COLO668 (cell line): ENCODE measurements around the gene FNIP2.
"Not testable (repeated sequence)": the region's sequence is repeated elsewhere in the genome, so short reads cannot be mapped to it uniquely, and the experiment has no call there.

Source experiments
- DNase-seq: peaks from one replicate; lab custom pipeline; 2025; ENCODE audit not compliant: unreplicated experiment; lab: John Stamatoyannopoulos, UW

Gene FNIP2

DNA sequence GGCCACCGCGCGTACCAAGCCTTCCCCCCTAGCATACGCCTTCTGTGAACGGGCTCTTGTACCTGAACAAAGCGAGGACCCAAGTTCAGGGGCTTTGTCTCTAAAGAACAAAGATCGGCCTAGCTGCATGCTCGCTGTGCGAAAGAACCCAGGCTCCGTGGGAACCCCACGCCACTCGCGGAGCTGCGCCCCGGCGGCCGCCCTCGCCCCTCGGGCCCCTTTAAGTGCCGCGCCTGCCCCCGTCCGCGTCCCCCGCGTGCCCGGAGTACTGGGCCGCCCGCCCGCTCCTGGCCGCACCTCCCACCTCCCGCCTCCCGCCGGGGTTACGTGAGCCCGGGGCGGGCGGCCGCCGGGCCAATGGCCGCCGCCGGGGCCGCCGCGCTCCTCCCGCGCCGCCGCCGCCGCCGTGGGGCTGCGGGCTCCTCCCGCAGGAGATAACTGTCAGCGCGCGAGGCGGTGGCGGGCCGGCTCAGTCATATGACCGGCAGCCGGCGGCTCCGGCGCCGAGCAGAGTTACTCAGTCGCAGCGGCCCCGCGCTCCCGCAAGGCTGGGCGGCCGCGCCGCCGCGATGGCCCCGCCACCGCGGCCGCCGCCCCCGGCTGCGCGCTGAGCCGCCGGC lies at the start of gene FNIP2:
Gene FNIP2 (plus strand): TSS at position 472 of the 620 bp plus-strand sequence. CDS start 187 bp downstream, outside the sequence.
- DNase-seq, result peak; percentile 86

DNA sequence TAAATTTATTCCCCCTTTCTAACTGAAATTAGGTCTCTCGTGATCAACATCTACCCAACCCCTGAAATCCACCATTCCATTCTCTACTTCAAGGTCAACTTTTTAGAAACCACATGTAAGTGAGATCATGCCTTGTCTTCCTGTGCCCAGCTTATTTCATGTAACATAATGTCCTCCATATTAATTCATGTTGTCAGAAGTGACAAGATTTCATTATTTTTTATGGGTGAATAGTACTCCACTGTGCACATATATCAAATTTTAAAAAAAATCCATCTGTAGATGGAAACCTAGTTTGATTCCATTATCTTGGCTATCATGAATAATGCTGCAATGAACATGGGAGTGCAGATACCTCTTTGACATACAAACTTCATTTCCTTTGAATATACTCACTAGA lies 47.1 kb upstream of the FNIP2 start:
- DNase-seq, result no peak

DNA sequence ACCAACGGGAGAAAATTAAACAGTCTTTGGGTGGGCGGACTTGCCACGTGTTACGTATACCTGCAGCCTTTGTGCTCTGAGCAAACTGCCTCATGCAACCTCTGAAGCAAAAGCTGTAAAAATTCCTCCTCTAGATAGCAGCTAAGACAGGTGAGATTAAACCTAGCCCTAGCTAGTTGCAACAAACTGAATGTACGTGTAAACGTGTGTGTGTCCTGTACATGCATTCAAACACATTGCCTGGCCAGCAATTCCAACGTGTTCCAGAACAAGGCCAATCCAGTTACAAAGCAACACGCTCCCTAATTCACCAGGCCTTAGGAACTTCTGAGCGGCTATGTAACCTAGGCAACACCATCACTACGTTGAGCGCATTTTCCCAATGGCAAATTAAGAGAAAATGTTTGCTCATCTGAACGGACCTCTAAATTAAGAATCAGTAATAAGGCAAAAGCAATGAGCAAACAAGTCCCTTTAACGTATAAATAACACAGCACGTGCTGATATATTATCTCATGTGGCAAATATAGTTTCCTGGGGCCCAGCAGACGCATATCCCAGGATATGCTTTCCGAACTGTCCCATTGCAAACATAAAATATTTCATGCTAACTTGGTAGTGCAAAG lies 46.4 kb upstream of the FNIP2 start:
- DNase-seq, result peak; percentile 14

DNA sequence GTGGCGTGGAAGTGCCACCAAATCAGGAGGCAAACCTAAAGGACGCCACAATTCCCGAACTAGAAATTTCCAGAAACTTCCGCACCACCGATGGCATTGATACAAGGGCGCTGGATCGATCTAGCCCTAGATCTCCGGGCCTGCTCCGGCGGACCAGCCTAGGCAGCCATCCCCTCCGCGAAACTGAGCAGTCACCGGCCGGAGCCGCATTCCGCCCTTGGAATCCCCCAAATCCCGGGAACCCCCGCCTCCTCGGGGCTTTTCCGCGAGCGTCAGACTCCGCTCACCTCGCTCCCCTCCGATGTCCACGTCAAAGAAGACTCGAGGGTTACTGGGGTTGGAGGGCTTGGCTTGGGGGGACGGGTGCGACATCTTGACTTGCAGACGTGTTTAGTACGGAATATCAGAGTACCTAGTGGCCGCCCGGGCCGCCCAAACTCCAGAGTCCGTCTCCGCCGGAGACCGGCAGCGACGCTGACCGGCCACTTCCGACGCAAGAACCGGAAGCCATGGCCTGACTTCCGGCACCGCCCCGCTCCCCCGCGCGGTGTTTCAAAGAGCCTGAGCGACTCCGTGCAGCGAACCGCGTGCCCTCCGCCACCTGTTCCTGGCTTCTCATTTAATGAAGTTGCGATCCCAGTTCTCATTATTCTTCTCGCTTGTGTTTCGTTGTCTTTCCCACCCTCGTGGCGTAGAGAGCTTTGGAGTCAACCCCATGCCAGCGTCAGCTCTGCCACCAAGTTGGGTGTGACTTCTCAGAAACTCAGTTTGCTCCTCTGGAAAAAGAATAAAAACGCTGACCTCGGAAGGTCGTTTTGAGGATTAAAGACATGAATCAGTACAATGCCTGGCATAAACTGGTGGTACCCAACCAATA lies 45.7 kb upstream of the FNIP2 start, which contains the start of gene PPID:
Gene PPID (minus strand): TSS at position 480 of the 877 bp plus-strand sequence. CDS start 108 bp downstream, at position 372.
- peak; percentile 88 for DNase-seq

- DNase-seq, result no peak
These were observed 44.2 kb upstream of the FNIP2 start for GRCh38 chr4:158724637-158725036.

- no peak for DNase-seq
These were observed 42.2 kb upstream of the FNIP2 start for GRCh38 chr4:158726633-158727032.

- DNase-seq, result no peak
These were observed 40.6 kb upstream of the FNIP2 start for GRCh38 chr4:158728236-158728635.

DNA sequence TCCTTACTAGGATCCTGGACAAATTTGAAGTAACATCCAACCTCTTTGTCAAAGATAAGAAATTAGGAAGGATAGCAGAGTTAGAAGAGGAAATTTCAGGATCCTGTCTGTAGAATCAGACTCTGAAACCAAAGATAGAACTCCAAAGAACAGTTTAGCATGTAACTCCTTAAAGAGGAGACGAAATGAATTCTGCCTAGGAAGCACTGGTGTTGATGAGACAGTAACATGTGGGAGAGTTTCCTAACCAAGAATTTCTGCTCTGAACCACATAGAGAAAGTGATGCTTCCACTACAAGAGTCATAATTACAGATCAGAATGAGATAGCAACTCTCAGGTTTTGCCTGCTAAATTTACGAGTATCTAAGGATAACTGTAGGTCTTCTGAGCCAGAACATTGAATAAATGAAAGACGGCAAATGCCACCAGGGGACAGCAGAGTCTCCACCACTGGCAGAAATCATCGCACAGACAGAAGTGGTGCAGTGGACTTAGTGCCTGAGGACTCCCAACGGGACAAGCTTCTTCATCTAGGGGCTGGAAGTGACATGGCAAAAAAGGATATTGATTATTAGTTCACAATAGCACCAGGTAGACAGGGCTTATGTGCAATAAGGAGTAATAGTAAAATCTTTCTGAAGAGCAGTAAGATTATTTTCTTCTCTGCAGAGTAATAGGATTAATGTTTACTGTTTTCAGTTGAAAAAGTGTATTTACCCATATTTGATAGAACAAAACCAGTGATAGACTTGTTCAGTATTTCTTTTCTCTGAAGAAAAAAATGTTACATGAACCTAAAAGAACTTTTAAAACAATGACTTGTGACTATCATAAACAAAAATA lies 38.9 kb upstream of the FNIP2 start:
- DNase-seq, result peak; percentile 39

DNA sequence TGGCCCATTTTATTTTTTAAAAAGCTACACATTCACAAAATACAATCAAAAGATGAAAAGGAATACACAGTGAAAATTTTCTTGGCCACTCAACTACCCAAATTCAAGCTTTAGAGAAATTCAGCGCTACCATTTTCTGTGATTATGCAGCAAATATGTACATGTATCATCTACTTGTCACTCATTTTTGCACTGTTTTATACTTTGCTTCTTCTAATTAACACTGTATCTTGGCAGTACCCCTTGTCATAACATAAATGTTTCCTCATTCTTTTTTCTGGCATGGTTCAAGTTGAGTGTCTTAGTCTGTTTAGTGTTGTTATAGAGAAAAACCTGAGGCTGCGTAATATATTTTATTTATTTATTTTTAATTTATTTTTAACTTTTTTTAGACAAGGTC lies 30.0 kb upstream of the FNIP2 start:
- no peak for DNase-seq

DNA sequence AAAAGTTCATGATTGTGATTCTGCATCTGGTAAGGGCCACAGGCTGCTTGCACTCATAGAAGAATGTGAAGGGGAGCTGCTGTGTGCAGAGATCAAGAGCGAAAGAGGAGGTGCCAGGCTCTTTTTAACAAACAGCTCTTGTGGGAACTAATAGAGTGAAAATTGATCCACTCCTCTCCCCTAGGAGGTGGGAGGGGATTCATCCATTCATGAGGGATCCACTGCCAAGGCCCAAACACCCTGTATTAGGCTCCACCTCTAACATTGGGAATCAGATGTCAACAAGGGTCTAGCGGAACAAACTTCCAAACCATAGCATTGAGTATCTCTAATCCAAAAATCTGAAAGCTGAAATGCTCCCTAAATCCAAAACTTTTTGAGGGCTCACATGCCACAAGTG lies 29.2 kb upstream of the FNIP2 start:
- DNase-seq, result no peak

- DNase-seq, result no peak
These were observed 27.4 kb upstream of the FNIP2 start for GRCh38 chr4:158741326-158742021.

DNA sequence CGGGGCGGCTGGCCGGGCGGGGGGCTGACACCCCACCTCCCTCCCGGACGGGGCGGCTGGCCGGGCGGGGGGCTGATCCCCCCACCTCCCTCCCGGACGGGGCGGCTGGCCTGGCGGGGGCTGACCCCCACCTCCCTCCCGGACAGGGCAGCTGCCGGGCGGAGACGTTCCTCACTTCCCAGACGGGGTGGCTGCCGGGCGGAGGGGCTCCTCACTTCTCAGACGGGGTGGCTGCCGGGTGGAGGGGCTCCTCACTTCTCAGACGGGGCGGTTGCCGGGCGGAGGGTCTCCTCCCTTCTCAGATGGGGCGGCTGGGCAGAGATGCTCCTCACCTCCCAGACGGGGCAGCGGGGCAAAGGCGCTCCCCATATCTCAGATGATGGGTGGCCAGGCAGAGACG lies 22.3 kb upstream of the FNIP2 start:
- not testable (repeated sequence) for DNase-seq

- no peak for DNase-seq
These were observed 18.4 kb upstream of the FNIP2 start for GRCh38 chr4:158750379-158750778.

DNA sequence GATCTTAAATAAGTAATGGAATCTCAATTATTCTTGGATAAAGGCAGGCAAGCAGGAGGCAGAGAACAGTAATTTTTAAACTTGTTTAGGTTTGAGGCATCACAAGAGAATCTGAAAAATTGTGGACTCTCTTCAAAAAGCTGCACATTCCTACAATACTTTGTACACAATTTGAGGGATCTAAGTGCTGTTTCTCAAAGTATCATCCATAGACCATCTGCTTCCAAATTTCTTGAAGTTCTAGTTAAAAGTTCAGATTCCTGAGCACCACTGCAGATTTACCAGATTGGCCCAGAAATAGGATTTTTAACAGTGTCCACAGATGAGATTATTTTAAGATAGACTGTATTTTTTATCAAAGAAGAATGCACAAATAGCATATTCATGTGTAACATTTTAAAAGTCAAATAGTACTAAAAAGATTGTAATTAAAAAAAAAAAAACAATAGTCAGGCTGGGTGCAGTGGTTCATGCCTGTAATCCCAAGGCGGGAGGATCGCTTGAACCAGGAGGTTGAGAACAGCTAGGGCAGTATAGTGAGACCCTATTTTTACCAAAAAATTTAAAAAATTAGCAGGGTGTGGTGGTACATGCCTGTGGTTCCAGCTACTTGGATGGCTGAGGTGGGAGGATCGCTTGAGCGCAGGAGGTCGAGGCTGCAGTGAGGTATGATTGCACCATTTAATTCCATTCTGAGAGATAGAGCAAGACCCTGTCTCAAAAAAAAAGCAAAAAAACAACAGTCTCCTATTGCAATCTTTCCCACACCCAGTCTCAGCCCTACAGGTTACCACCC lies 14.2 kb upstream of the FNIP2 start:
- no peak for DNase-seq

- DNase-seq, result not testable (repeated sequence)
These were observed 13.0 kb upstream of the FNIP2 start for GRCh38 chr4:158755819-158756218.

DNA sequence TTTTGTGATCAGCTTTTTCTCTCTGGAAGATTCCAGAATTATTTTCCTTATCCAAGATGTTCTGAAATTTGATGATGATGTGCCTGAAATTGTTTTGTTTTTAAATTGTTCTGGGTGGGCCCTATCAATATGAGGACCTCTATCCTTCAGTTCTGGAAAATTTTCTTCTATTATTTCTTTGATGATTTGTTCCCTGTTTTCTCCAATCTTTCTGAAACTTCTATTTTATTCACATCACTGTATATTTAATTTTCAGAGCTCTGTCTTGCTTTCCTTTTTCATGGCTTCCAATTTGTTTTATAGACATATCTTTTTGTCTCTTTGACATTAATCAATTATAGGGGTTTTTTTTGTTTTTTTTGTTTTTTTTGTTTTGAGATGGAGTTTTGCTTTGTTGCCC lies 12.2 kb upstream of the FNIP2 start:
- DNase-seq, result no peak

GRCh38 chr4:158758142-158758541 lies 10.7 kb upstream of the FNIP2 start:
- DNase-seq, result no peak

DNA sequence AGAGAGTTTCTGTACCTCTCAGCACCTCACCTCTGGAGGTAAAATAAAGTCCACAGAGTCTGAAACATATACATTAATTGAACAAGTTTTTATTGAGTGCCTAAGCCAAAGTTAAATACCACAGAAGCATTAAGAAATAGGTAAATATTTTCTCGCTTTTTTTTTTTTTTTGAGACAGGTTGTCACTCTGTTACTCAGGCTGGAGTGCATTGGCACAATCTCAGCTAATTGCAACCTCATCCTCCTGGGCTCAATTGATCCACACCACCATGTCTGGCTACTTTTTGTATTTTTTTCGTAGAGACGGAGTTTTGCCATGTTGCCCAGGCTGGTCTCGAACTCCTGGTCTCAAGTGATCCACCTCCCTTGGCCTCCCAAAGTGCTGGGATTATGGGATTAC lies 10.1 kb upstream of the FNIP2 start:
- no peak for DNase-seq

- not testable (repeated sequence) for DNase-seq
These were observed 9.3 kb upstream of the FNIP2 start for GRCh38 chr4:158759539-158759938.

- no peak for DNase-seq
These were observed 8.0 kb upstream of the FNIP2 start for GRCh38 chr4:158760866-158761265.
